ENCODE measurements around the gene BFSP2.
"Not testable (repeated sequence)": the region's sequence is repeated elsewhere in the genome, so short reads cannot be mapped to it uniquely, and the experiment has no call there.

BFSP2 gene

GRCh38 chr3:133523758-133524157, 123.9 kb downstream of the BFSP2 start:
- DNase-seq: not testable (repeated sequence)

Measured in activated gamma-delta T cell treated with Interleukin-2 at 50 U/mL for 16 hours (primary cell).